Panc1 (cell line): ENCODE data around the gene RPL27A. TPM values are rescaled to one million over a fixed set of nuclear protein-coding genes. Genes with fewer than 3 reads are reported as not detected.

ENCODE experiments used
- ATAC-seq: fragments of 200-7000 bp; cut with Tn5 transposase; 2 replicates; pipeline ENCODE4 v1.9.1; 2020; ENCODE audit warnings: mild to moderate bottlenecking, moderate library complexity
- BruUV-seq: library from RNA; stranded (reverse); fragments of 400-500 nt; replicated peaks from 2 replicates; lab custom pipeline; 2021; lab: Mats Ljungman, UMichigan
- CTCF ChIA-PET: fragments of 300-600 bp; sonication (Branson Sonifier 250); formaldehyde crosslinking; loops from one replicate; lab custom pipeline; 2022; ENCODE audit warnings: antibody characterized with exemption; lab: Charles Lee
- POLR2A ChIA-PET: fragments of 300-600 bp; sonication (Branson Sonifier 250); formaldehyde crosslinking; loops from one replicate; lab custom pipeline; 2022; ENCODE audit warnings: antibody characterized with exemption; lab: Charles Lee
- DNase-seq: peaks from one replicate; pipeline ENCODE4 v3.0.0-alpha.2; 2010; ENCODE audit warnings: low read depth, low spot score
- H3K27ac ChIP-seq: 2 replicates; pipeline ENCODE4 v1.5.1; 2011; ENCODE audit warnings: mild to moderate bottlenecking, low read length, inconsistent platforms
- H3K27me3 ChIP-seq: fragments of 200-500 bp; sonication (Bioruptor generic); 2 replicates; pipeline ENCODE4 v1.6.0; 2014; ENCODE audit warnings: low read length, inconsistent platforms; ENCODE audit not compliant: control insufficient read depth, insufficient read depth
- H3K36me3 ChIP-seq: fragments of 200-500 bp; sonication (Bioruptor generic); 2 replicates; pipeline ENCODE4 v1.5.1; 2014; ENCODE audit warnings: inconsistent platforms, mild to moderate bottlenecking, low read length, moderate library complexity; ENCODE audit not compliant: control insufficient read depth, insufficient read depth
- H3K4me1 ChIP-seq: 2 replicates; pipeline ENCODE4 v1.5.1; 2011; ENCODE audit warnings: inconsistent platforms, mild to moderate bottlenecking, low read length, moderate library complexity; ENCODE audit not compliant: control insufficient read depth, insufficient read depth
- H3K4me3 ChIP-seq, 2 experiments: 2 replicates each; pipeline ENCODE4 v1.5.1; 2011 to 2012; ENCODE audit warnings: low read depth in 2 of 2, low read length in 2 of 2, mild to moderate bottlenecking in 2 of 2, inconsistent platforms in 1 of 2, moderate library complexity in 1 of 2
- H3K9me3 ChIP-seq: fragments of 200-500 bp; sonication (Bioruptor generic); 2 replicates; pipeline ENCODE4 v1.5.1; 2014; ENCODE audit warnings: low read depth, mild to moderate bottlenecking, inconsistent platforms, low read length, moderate library complexity; ENCODE audit not compliant: control insufficient read depth, insufficient read depth
- POLR2AphosphoS5 ChIP-seq: IDR thresholded peaks from 2 replicates; pipeline ENCODE4 v1.6.1; 2012; ENCODE audit warnings: mild to moderate bottlenecking, low read depth, low read length, moderate library complexity
- SIN3A ChIP-seq: IDR thresholded peaks from 2 replicates; pipeline ENCODE4 v1.6.1; 2012; ENCODE audit warnings: low read depth, mild to moderate bottlenecking, low read length, moderate library complexity, borderline replicate concordance; ENCODE audit not compliant: insufficient read depth
- TCF7L2 ChIP-seq: IDR thresholded peaks from 2 replicates; pipeline ENCODE4 v1.6.1; 2011; ENCODE audit warnings: mild to moderate bottlenecking, low read depth, low read length, inconsistent platforms
- in situ Hi-C: cut with HindIII; loops from 2 replicates; pipeline ENCODE4 v1.10.0; 2016; ENCODE audit warnings: low sequenced_read_pairs, low pct_unique_long_range_greater_than_20kb
- intact Hi-C: fragments of 100-400 bp; cut with micrococcal nuclease; formaldehyde crosslinking; loops from one replicate; pipeline ENCODE4 v1.10.0; 2022; ENCODE audit not compliant: unreplicated experiment
- total RNA-seq: library from RNA; stranded (reverse); gene quantifications from one replicate; pipeline ENCODE4 v1.2.1, GENCODE V29; 2021; ENCODE audit not compliant: unreplicated experiment
- TF ChIP-seq, protein P1 (sequence below), 2 experiments: IDR thresholded peaks; 2 replicates each; pipeline ENCODE4 v1.6.1; 2011 to 2012; ENCODE audit warnings: low read depth in 2 of 2, control low read depth in 1 of 2, low read length in 1 of 2, mild to moderate bottlenecking in 1 of 2, moderate library complexity in 1 of 2; ENCODE audit not compliant: insufficient read depth in 1 of 2
- TF ChIP-seq, protein P2 (sequence below): fragments of 450-650 bp; IDR thresholded peaks from 2 replicates; pipeline ENCODE4 v1.5.1; 2017; ENCODE audit warnings: mild to moderate bottlenecking

The RPL27A gene
- total RNA-seq, 1 experiment from 2014 or later: 1,115 TPM

DNA sequence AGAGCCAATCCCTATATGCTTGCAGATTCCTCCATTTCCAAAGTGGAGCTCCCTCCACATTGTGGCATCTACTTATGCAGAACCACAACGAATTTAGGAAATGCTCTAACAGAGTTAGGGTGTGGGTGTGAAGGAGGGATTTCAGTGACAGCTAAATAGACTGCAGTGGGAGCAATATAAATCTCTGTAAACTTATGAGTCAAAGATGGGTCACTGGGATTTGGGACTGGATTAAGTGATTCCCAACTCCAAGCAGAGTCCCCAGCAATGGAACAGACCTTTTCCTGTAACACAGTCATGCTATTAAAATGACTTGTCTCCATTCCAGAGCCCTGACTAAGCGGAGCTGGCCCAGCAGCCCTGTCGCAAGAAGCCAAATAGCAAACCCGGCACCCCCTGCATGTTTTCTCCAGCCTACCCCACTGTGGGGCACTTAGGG lies 36.6 kb downstream of the RPL27A start:
- Histone ChIP-seq H3K9me3 (no peaks in the 10 kb centered on the region), H3K4me1 (peaks cover 26% of the 10 kb centered on the region), H3K27ac (peak overlapping the region; percentile 6; the same call in 1 of the 2 replicates), H3K27me3 (no peaks in the 10 kb centered on the region), H3K36me3 (no peaks in the 10 kb centered on the region; the same call in 1 of the 2 replicates), H3K4me3 (no peak overlapping the region)
- no TSS peak for BruUV-seq
- POLR2A ChIA-PET: no interaction called here
- TF ChIP-seq, protein P1, sequence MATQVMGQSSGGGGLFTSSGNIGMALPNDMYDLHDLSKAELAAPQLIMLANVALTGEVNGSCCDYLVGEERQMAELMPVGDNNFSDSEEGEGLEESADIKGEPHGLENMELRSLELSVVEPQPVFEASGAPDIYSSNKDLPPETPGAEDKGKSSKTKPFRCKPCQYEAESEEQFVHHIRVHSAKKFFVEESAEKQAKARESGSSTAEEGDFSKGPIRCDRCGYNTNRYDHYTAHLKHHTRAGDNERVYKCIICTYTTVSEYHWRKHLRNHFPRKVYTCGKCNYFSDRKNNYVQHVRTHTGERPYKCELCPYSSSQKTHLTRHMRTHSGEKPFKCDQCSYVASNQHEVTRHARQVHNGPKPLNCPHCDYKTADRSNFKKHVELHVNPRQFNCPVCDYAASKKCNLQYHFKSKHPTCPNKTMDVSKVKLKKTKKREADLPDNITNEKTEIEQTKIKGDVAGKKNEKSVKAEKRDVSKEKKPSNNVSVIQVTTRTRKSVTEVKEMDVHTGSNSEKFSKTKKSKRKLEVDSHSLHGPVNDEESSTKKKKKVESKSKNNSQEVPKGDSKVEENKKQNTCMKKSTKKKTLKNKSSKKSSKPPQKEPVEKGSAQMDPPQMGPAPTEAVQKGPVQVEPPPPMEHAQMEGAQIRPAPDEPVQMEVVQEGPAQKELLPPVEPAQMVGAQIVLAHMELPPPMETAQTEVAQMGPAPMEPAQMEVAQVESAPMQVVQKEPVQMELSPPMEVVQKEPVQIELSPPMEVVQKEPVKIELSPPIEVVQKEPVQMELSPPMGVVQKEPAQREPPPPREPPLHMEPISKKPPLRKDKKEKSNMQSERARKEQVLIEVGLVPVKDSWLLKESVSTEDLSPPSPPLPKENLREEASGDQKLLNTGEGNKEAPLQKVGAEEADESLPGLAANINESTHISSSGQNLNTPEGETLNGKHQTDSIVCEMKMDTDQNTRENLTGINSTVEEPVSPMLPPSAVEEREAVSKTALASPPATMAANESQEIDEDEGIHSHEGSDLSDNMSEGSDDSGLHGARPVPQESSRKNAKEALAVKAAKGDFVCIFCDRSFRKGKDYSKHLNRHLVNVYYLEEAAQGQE (IDR thresholded peaks at IDR 0.05; ENCODE audit: insufficient read depth in 1 of 2, low read depth in 2 of 2, low read length in 1 of 2): no peak
- TF ChIP-seq, protein P2, sequence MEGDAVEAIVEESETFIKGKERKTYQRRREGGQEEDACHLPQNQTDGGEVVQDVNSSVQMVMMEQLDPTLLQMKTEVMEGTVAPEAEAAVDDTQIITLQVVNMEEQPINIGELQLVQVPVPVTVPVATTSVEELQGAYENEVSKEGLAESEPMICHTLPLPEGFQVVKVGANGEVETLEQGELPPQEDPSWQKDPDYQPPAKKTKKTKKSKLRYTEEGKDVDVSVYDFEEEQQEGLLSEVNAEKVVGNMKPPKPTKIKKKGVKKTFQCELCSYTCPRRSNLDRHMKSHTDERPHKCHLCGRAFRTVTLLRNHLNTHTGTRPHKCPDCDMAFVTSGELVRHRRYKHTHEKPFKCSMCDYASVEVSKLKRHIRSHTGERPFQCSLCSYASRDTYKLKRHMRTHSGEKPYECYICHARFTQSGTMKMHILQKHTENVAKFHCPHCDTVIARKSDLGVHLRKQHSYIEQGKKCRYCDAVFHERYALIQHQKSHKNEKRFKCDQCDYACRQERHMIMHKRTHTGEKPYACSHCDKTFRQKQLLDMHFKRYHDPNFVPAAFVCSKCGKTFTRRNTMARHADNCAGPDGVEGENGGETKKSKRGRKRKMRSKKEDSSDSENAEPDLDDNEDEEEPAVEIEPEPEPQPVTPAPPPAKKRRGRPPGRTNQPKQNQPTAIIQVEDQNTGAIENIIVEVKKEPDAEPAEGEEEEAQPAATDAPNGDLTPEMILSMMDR: no peak
- TF ChIP-seq POLR2AphosphoS5: no peak
- no peak for TF ChIP-seq TCF7L2
- TF ChIP-seq SIN3A: no peak
- ATAC-seq (peak; percentile 88), DNase-seq (peak; percentile 94)
- in situ Hi-C loops: no loop called here
- intact Hi-C loops: no loop called here
- CTCF ChIA-PET: no interaction called here

DNA sequence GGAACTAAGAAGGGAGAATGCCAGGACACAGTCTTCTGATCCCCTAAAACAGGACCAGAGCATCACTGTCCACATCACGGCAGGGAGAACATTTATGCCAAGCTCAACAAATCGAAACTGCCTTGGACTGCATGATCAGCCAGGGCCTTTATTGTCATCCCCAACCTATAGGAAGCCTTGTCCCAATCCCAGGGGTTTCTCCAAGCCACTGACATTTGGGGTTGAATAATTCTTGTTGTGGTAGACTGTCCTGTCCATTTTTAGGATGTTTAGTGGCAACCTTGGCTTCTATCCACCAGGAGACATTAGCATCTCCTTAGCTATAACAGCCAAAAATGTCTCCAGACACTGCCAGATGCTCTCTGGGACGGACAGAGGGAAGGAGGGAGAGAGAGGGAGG lies 37.1 kb downstream of the RPL27A start:
- TF ChIP-seq SIN3A: no peak
- no peak for TF ChIP-seq POLR2AphosphoS5
- TF ChIP-seq, protein P1 (IDR thresholded peaks at IDR 0.05; ENCODE audit: insufficient read depth in 1 of 2, low read depth in 2 of 2, low read length in 1 of 2): no peak
- TF ChIP-seq TCF7L2: no peak
- TF ChIP-seq, protein P2: no peak
- peaks cover 26% of the 10 kb centered on the region for H3K4me1 ChIP-seq
- DNase-seq: no peak
- H3K27ac ChIP-seq: no peak overlapping the region; the same call in 1 of the 2 replicates
- ChIA-PET CTCF (no interaction called here), POLR2A (interaction anchor here (0.6 kb wide), 1 partner anchor 90 kb away, joined by 5 read pairs; no protein-coding TSS in a partner anchor)
- intact Hi-C loops: no loop called here
- no peak overlapping the region for H3K4me3 ChIP-seq
- no peaks in the 10 kb centered on the region for H3K27me3 ChIP-seq
- peak; percentile 42 for ATAC-seq
- H3K9me3 ChIP-seq: no peaks in the 10 kb centered on the region
- no TSS peak for BruUV-seq
- no peaks in the 10 kb centered on the region; the same call in 1 of the 2 replicates for H3K36me3 ChIP-seq
- in situ Hi-C loops: no loop called here
